Smooth muscle cell of the brain vasculature (primary cell): ENCODE results near the gene FLNB.
"Not testable (repeated sequence)": the region's sequence is repeated elsewhere in the genome, so short reads cannot be mapped to it uniquely, and the experiment has no call there.

Experiments
- DNase-seq: peaks from one replicate; pipeline ENCODE4 v3.0.0-alpha.2; 2012; ENCODE audit warnings: low read depth, low spot score

Gene FLNB

DNA sequence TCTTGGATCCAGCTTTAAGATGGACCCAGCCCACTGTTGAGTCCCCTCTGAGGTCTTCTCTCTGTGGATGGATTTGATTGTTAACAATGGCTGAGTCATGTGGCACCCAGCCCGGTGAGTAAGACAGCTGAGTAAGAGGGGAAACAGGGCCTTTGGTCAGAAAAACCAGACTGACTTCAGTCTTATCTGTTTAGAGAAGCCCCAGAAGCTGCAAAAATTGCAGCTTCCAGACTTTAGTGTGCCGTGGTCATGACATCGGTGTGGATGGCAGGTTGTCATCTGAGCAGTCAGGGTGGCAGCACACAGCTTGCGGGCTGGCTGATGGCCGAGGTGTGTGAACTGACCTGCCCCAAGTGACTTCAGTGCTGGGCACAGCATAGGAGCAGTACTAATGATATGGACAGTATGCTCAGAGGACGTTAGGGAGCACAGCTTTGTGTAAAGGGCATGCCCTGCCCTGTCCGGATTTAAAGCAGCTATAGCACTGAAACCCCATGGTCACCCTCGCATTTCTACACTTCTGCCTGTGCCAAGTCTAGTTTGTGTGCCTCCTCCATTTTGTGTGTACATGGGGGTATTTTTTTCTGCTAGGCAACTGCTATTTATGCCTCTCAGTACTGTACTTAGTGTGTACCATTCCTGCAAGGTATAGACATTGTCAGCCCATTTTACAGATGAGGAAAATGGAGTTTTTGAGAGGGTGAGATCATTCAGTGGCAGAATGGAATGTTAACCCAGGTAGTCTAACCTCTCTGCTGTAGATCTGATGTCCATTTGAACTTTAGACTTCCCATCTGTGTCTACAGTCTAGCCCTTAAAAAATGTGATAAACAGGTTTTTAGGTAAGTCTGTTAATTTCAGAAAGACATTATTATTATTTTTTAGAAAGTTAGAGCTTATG lies 44.4 kb downstream of the FLNB start:
- DNase-seq, result peak; percentile 67

DNA sequence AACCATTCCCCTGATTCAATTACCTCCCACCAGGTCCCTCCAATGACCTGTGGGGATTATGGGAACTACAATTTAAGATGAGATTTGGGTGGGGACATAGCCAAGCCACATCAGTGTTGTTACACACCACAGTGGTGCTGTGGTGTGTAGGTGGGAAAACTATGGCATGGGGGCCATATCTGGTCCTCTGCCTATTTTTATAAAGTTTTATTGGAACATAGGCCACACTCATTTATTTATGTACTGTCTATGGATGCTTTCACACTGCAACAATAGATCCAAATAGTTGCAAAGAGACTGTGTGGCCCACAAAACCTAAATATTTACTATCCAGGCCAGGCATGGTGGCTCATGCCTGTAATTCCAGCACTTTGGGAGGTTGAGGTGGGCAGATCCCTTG lies 46.4 kb downstream of the FLNB start:
- DNase-seq, result no peak

DNA sequence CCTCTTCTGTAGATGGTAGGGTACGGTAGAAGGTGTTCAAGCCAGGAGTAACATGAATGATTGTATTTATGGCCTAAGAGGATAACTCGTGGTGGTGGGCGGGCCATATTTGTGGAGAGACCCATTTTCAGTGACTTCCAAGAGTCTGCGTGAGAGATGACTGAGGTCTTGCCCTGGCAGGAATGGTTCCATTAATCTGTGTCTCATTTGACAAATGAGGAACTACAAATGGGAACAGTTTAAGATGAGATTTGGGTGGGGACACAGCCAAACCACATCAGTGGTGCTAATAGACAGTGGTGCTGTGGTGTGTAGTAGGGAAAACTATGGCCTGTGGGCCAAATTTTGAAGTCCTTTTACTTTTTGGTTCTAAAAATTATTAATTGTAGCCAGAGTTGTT lies 47.1 kb downstream of the FLNB start:
- DNase-seq, result no peak

DNA sequence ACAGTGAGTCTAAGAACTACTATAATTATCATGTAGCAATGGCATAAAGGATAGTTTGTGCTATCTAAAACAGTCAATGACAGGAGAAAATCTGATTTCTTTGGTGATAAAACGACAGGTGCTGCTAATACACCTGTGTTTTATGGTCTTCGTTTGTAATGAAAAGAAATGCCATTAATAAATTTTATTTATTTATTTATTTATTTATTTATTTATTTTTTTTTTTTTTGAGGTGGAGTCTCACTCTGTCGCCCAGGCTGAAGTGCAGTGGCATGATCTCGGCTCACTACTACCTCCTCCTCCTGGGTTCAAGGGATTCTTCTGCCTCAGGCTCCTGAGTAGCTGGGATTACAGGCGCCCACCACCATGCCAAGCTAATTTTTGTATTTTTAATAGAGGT lies 47.7 kb downstream of the FLNB start:
- not testable (repeated sequence) for DNase-seq

DNA sequence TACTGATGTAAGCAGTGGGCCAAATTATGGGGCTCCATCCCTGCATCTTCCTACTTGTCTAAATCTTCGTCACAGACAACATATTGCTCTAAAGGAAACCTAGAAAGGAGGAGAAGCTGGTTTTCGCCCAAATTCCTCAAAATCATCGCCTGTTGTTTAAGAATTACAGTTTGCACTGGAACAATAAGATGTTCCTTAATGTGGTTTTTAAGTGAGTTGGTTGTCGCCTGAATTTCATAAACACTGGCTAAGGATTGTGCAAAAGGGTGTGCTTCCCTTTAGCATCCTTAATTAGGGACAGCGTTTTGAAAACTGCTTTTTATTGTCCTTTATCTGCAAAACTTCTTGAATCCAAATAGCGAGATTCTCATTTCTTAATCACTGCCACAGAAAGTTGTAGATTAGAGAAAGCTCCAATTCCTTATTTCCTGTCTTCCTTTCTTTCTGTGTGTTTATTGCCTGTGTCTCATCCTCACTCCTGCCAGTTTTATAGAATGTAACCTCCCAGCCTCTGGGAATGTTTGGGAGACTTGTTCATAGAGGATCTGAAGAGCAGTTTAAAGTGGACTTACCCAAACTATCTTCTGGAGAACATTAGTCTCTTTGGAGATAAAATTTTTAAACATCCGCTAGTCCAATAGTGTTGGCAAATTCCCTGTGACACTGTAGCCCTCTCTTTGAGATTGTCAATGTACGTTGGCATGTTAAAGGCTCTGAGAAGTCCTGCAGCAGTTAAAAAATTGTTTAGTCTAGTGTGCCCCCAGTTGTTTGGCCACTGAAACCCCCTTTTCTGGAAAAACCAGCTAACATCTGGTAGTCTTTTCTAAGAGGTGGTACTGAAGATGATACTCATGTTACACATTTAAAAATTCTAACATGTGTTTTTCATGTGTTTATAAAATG lies 50.4 kb downstream of the FLNB start:
- DNase-seq, result no peak

DNA sequence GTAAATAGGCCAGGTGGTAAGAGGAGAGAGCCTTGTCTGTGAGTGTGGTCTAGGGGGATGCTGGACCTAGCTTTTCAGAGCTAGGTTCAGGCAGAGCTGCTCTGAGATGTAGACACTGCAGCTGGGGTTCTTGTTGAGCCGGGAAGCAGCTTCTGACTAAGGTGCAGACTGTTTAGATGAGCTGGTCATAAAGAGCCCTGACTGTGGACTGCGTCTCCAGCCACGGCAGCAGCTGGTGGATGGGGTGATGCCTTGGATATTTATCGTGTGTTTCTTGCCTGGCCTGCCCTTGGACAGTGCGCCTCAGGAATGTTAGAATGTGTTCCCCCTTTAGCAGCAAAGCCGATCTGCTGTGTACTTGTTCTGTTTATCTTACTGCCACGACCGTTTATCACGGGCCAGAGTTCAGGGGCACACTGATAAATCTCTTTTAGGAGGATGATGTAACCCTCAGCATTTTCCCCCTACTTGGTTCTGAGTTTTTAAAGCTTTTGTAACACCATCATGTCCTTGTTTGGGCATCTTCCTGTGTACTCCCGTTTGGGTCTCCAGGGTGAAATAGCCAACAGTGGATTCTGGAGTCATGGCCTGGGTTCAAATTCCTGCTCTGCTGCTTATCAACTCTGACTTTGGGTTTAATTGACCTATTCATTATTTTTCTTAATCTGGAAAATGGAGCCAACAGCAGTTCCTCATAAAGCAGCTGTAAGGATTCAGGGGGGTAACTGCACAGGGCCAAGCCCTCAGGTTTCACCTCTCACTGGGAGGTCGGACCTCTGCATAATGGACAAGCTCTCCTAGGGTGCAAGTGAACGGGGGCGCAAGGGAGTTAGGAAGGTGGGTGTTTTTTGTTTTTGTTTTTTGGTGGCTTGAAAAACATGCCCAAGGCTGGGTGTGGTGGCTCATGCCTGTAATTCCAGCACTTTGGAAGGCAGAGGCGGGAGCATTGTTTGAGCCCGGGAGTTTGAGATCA lies 51.4 kb downstream of the FLNB start:
- no peak for DNase-seq

DNA sequence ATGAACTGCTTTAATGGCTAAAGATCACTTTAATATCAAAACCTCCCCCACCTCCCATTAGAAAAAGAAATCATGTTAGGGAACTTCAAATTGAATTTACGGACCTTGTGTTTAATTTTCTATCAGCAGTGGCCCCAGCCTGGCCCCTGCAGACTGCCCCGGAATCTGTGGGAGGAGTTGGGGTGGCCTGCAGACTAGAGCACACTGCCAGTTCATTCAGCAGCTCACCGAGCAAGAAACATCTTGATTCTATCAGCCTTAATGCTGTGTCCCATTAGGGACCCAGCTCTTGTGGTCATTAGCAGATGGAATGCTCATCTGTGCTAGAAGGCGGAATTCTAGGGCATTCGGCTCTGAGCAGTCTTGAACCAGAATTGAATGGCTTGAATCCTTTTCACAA lies 54.2 kb downstream of the FLNB start:
- DNase-seq, result no peak

DNA sequence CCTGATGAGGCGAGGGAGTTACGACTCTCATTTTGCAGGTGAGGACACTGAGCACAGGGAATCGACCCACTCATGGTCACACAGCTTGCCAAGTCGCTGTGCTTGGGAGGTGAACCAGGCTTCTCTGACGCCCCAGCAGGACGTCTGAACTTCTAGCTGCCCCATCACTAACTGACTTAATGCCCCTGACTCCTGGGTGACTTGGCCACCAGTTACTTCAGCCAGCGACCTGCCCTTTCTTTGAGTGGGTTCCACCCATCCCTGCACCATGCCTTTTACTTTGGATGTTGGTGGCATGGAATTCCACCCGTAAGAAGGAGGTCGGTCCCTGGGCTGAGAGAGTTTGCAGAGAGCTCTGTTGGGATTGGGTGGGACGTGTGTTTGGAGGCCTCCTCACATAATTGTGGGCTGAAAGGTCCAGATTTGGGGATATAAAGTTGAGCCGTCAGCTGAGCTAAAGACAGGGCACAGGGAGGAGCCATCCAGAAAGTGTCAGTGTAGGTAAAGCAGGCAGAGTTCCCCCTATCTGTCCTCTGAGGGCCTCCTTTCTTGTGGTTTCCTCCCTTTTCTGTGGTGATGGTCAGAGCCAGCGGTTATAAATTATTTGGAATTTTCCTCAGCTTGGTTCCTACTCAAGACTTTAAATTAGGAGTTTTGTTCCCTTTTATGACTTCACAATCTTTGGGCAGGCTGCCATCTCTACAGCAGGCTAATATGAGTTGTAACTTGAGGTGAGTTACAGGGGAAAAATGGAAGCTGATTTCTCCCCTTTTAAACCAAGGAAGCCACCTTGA lies 55.0 kb downstream of the FLNB start:
- DNase-seq, result no peak

DNA sequence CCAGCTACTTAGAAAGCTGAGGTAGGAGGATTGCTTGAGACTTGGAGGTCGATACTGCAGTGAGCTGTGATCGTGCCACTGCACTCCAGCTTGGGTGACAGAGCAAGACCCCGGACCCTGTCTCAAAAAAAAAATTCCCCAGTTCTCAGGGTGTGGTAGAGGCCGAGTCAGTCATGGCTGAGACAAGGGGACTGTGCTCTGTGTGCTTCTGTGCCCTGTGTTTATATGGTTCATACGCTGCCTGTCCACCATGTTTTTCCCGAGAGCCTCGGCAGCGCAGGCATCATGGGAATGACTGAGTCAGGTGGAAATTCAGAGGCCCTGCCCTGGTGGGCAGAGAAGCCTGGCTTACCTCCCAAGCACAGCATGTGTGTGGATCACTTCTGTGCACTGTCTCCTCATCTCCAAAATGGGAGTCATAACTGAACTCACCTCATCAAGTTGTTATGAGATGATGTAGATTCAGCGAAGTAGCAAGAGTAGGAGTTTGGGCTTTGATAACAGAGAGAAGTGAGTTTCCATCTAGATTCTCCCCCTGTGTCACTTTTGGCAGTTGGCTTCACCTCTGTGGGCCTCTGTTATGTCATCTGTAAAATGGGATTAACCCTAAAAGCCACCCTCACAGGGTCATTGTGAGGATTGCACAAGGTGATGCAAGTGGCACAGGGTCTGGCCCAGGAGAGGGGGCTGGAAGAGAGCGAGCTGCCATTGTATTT lies 56.9 kb downstream of the FLNB start:
- DNase-seq, result no peak

DNA sequence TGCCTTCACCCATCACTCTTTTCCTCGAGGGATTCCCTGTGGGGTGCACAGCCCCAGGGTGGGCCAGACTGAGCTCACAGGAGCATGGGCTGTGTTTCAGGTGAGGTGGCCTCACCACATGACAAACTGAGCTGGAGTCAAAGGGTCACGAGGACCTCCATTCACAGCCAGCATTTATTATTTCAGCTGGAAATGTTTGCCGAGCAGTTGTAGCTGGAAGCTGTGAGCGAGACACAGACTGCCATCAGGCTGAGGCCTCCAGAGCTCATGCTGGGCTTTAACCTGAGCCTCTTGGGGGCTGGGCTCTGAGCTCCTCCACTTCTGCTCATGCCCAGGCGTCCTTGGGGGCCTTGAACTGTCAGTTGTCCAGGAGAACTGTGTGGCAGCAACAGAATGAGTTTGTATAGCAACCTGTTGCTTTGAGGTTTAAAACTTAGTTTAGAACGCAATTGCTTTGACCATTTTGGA lies 57.5 kb downstream of the FLNB start:
- DNase-seq, result peak; percentile 69

DNA sequence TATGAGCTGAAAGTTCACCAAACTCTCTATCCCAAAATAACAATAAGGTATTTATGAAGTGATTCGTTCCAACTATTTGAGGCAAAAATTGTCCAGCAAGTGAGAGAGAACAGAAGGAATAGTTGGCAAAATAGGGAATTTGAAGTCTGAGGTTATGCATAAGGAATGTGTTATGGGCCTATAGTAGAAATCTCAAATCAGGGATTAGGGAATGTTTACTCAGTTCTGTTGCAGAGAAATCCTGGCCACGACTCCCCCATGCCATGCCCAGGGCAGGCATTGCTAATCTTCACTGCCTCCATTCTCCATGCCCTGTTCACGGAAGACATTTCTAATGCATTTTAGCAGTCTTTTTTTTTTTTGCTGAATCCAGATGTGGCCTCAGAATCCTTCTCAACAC lies 58.6 kb downstream of the FLNB start:
- DNase-seq, result no peak

DNA sequence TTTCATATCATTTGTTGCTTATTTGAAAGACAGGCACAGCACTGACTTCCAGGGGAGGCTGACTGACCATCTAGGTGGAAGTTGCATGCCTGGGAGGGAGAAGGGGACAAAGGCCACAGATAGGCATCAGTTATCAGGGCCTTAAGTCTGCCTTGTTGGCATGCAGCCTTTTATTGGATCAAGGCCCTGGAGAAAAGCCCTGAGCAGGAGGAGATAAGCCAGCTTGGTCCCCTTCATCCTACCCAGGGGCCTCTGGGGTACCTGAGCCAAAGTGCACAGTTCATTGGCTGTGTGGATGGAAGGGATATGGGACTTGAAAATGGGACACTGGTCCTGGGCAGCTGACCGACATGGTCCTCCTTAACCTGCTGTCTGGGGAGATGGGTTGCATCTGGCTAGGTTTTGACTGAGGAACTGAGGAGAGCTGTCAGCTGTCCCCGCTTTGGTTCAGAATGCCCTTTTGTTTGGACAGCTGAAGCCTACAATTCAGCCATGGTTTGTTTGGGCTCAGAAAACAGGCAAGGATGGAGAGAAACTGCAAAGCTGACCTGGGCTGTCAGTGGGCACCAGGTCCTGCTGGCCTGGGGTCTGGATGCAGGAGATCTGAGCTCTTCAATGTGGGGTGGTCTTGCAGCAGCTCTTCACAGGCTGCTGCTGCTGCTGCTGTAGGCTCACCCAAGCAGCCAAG lies 60.0 kb downstream of the FLNB start:
- no peak for DNase-seq

DNA sequence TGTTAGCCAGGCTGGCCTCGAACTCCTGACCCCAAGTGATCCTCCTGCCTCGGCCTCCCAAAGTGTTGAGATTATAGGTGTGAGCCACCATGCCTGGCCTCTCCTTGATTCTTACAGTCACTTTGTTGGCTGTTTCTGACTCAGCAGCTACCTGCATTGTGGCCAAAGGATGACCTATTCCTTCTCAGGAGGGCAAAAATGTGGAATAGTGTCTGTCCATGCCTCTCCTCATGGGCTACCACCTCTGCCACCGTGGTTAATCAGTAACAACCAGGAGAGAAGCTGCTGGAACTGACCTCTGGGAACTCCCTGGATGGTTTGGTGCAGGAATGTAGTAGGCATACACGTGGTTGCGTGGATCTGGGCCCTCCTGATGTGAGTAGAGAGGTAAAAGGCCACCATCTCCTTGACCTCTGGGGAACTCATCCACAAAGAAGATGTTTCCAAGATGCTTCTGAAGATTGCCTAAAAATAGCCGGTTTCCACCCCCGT lies 63.3 kb downstream of the FLNB start:
- DNase-seq, result no peak

DNA sequence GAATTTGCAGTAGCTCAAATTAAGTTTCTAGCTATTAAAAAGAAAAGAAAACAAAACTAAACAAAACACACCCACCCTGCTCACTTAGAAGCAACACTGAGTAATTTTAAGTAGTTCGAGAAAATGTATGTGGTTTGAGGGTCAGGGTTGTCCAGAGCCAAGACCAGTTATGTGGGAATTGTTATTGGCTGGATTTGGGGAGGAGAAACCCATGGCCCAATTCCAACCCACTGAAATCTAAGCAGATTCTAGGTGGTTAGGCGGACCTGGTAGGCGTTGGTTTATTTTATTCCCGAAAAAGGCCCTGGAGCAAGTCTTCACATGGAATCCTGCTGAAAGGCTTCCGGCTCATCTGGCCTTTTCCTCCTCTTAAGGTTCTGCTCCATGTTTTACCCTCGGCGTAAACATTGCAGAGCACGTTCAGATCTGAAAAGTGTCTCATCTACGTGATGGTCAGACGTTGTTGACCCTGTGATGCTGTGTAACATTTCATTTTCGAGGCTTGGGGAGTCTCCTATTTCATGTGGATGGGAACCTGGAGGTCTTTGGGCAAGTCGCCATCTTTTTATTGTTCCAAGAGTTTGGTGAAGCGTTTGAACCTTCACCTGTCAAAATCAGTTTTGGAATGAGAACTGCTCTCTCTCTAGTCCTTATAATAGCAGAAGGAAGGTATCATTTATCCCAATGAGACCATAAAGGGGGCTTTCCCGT lies 64.0 kb downstream of the FLNB start:
- DNase-seq, result no peak

DNA sequence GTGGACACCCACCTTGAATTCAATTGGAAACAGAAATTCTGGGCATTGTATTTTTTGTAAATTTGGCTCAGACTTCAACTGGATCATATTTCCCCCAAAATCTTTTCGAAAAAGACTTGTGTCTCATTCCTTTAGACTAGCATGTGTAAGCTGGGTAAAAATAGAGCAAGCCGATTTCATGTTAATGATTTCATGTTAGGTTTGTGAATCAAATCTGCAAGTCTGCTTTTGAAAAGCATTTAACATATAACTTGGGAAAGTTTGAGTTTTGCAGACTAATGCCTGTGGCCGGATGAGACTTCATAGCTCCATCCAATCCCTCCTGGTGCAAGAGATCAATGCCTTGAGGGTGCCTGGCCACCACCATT lies 64.5 kb downstream of the FLNB start:
- DNase-seq, result no peak

DNA sequence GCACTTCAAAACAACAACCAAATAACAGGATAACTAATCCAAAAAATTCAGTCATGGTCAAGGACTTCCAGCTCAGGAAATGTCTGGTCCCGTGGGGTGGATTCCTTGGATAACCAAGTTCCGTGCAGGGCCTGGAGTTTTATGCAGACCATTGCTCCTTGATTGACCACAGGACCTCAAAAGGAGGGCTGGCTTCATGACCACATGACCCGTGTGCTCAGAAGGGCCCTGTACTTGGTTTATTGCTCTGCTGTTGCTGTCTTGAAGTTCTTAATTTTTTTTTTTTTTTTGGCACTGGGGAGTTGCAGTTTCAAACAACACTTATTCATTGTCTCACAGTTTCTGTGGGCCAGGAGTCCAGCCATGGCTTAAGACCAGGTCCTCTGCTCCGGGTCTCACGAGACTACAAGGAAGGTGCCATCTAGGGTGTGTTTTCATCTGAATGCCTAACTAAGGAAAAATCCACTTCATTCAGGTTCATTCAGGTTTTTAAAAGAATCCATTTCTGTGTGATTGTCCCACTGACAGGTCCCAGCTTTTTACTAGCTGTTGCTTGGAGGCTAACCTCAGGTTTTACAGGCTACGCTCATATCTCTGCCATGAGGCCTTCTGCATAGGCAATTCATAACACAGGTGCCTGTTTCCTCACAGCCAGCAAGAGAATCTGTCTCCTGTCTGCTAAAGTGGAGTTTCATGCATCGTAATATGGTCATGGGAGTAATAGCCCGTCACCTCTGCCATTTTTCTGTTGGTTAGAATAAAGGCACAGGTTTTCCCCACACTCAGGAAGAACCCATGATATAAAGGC lies 65.3 kb downstream of the FLNB start:
- DNase-seq, result no peak

DNA sequence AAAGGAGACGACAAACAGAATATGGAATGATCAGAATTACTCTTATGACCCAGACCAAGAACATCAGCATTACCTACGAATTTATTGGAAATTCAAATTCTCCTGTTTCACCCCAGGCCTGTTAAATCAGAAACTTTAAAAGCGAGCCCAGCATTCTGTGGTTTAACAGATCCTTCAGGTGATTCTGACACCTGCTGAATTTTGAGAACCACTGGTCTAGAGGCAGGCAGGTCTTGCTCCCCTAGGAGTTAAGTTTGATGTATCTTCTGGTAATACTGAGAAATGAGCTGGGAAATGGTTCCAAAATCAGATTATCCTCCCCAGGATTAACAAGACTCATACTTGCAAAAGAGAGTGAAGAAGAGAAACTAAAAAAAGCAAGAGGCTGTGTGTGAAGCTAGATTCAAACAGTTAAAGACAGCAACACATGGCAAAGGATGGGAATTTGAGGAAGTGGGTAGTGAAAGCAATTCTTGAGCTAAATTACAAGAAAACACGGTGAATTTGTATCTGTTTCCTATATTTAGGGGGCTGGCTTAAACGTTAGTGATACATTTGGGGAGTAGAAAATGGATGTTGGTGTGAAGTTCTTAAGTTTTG lies 66.0 kb downstream of the FLNB start:
- DNase-seq, result no peak
